Endodermal cell (in vitro differentiated cells): ENCODE data around the gene ABCG1. TPM values are rescaled to one million over a fixed set of nuclear protein-coding genes. Genes with fewer than 3 reads are reported as not detected.

ENCODE experiments used
- DNase-seq: peaks from one replicate; pipeline ENCODE4 v3.0.0-alpha.2; 2017
- H3K27ac ChIP-seq: 2 replicates; pipeline ENCODE4 v1.5.1; 2013; ENCODE audit warnings: mild to moderate bottlenecking, low read depth, low read length, moderate library complexity
- H3K27me3 ChIP-seq: 2 replicates; pipeline ENCODE4 v1.6.1; 2013; ENCODE audit warnings: mild to moderate bottlenecking, low read length, moderate library complexity; ENCODE audit not compliant: insufficient read depth, control insufficient read depth, poor library complexity, severe bottlenecking
- H3K36me3 ChIP-seq: 2 replicates; pipeline ENCODE4 v1.7.0; 2013; ENCODE audit warnings: mild to moderate bottlenecking, low read length, moderate library complexity; ENCODE audit not compliant: control insufficient read depth, insufficient read depth
- H3K4me1 ChIP-seq: one replicate; pipeline ENCODE4 v1.7.0; 2013; ENCODE audit warnings: low read length; ENCODE audit not compliant: control insufficient read depth, insufficient read depth
- H3K4me3 ChIP-seq: 2 replicates; pipeline ENCODE4 v1.5.1; 2013; ENCODE audit warnings: mild to moderate bottlenecking, low read length, moderate library complexity
- H3K9ac ChIP-seq: 2 replicates; pipeline ENCODE4 v1.6.1; 2013; ENCODE audit warnings: mild to moderate bottlenecking, low read length, moderate library complexity; ENCODE audit not compliant: poor library complexity, severe bottlenecking; ENCODE audit errors: extremely low read depth
- H3K9me3 ChIP-seq: 2 replicates; pipeline ENCODE4 v1.6.1; 2013; ENCODE audit warnings: mild to moderate bottlenecking, low read length, moderate library complexity; ENCODE audit not compliant: control insufficient read depth
- H3K27ac Mint-ChIP-seq: 2 replicates; pipeline ENCODE4 v1.8.0; 2020; ENCODE audit warnings: mixed read lengths
- H3K27me3 Mint-ChIP-seq: 2 replicates; pipeline ENCODE4 v1.8.0; 2021; ENCODE audit warnings: mild to moderate bottlenecking, mixed read lengths; ENCODE audit not compliant: insufficient read depth
- H3K36me3 Mint-ChIP-seq: 2 replicates; pipeline ENCODE4 v1.8.0; 2020; ENCODE audit warnings: low read depth, mixed read lengths
- H3K4me1 Mint-ChIP-seq: 2 replicates; pipeline ENCODE4 v1.8.0; 2020; ENCODE audit warnings: mixed read lengths
- H3K4me3 Mint-ChIP-seq: 2 replicates; pipeline ENCODE4 v1.8.0; 2020; ENCODE audit warnings: mild to moderate bottlenecking, moderate library complexity, mixed read lengths
- H3K9me3 Mint-ChIP-seq: 2 replicates; pipeline ENCODE4 v1.8.0; 2020; ENCODE audit warnings: mild to moderate bottlenecking, mixed read lengths
- WGBS, 2 experiments: methylation state at CpG; one replicate each; pipeline versions ENCODE4 v1.1.5 to v1.1.7; 2013; ENCODE audit warnings: missing lambda C conversion rate in 2 of 2, mixed read lengths in 1 of 2; ENCODE audit not compliant: insufficient coverage in 1 of 2, insufficient read length in 1 of 2; 5-methylcytosine and 5-hydroxymethylcytosine counted together
- total RNA-seq, 2 donors: library from RNA; stranded (reverse); fragmentation: NEBNext Ultra II Directional in 1 of 2; extraction: Animal tissue kit (Norgen Biotek cat#: 25700) in 1 of 2; gene quantifications; 2 replicates in 1 of 2; 3 replicates in 1 of 2; pipeline ENCODE4 v1.2.1, GENCODE V29; 2021
- TF ChIP-seq, protein P1 (sequence below): fragments of 200-600 bp; sonication (generic); conservative IDR thresholded peaks from 2 replicates; pipeline ENCODE4 v1.5.0; 2021; ENCODE audit warnings: antibody characterized with exemption, mild to moderate bottlenecking

Gene ABCG1
- total RNA-seq, 2 donors from 2014 or later = 1.6 to 5.4 TPM

DNA sequence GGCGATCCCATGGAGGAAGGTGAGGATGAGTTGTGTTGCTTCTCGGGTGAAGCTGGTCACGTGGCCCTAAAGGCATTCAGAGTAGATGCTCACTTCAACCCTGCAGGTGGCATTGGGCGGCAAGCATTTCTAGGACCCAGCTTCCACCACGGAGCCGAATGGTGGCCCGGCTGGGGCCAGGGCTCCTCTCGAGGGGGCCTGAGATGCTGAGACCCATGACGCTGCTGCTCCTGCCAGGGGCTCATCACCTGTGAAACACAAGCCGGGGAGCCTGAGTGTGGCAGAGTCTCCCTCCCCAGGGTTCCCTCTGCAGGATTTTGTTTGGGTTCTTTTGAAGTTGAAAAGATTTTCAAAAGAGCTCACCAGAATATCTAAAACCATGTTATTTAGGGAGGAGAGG is 41.2 kb downstream of the ABCG1 start:
- WGBS, 2 experiments = 90 to 100% methylated on average over 7 to 10 of the region's 10 CpGs
- H3K4me3 Mint-ChIP-seq = no peak overlapping the region
- H3K4me3 ChIP-seq = no peak overlapping the region
- H3K36me3 ChIP-seq = no peaks in the 10 kb centered on the region
- no peak for DNase-seq
- no peaks in the 10 kb centered on the region for H3K9me3 ChIP-seq
- H3K4me1 ChIP-seq = peaks cover 7% of the 10 kb centered on the region
- H3K9ac ChIP-seq = no peak overlapping the region
- no peaks in the 10 kb centered on the region for H3K36me3 Mint-ChIP-seq
- no peaks in the 10 kb centered on the region for H3K9me3 Mint-ChIP-seq
- H3K27ac ChIP-seq = no peak overlapping the region
- no peak overlapping the region for H3K27ac Mint-ChIP-seq
- H3K27me3 Mint-ChIP-seq = no peaks in the 10 kb centered on the region
- TF ChIP-seq, protein P1, sequence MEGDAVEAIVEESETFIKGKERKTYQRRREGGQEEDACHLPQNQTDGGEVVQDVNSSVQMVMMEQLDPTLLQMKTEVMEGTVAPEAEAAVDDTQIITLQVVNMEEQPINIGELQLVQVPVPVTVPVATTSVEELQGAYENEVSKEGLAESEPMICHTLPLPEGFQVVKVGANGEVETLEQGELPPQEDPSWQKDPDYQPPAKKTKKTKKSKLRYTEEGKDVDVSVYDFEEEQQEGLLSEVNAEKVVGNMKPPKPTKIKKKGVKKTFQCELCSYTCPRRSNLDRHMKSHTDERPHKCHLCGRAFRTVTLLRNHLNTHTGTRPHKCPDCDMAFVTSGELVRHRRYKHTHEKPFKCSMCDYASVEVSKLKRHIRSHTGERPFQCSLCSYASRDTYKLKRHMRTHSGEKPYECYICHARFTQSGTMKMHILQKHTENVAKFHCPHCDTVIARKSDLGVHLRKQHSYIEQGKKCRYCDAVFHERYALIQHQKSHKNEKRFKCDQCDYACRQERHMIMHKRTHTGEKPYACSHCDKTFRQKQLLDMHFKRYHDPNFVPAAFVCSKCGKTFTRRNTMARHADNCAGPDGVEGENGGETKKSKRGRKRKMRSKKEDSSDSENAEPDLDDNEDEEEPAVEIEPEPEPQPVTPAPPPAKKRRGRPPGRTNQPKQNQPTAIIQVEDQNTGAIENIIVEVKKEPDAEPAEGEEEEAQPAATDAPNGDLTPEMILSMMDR = no peak
- no peaks in the 10 kb centered on the region for H3K27me3 ChIP-seq
- peaks cover 36% of the 10 kb centered on the region for H3K4me1 Mint-ChIP-seq

DNA sequence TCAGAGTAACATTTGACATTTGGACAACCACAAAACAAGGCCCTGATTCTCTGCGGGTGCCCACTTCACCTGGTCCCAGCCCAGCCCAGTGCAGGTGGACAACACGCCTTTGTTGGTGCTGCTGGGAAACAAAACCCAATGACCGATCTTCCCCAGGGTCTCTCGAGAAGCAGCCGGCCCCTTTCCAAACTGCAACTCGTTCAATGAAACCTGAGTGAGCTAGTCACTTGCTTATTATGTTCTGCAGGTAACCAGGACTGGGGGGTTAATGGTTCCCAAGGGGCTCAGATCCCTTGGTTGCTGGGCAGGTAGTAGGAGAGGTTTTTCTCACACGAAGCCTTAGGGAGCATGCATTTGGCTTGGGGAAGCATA is 42.9 kb downstream of the ABCG1 start:
- TF ChIP-seq, protein P1 = no peak
- no peaks in the 10 kb centered on the region for H3K9me3 ChIP-seq
- no peaks in the 10 kb centered on the region for H3K27me3 ChIP-seq
- Mint-ChIP-seq H3K36me3 (no peaks in the 10 kb centered on the region), H3K4me3 (no peak overlapping the region), H3K9me3 (no peaks in the 10 kb centered on the region), H3K27me3 (no peaks in the 10 kb centered on the region), H3K4me1 (peaks cover 28% of the 10 kb centered on the region), H3K27ac (no peak overlapping the region)
- H3K9ac ChIP-seq = no peak overlapping the region
- H3K36me3 ChIP-seq = no peaks in the 10 kb centered on the region
- 82 to 90% methylated on average over 7 of the region's 7 CpGs for WGBS, 2 experiments
- DNase-seq = no peak
- H3K4me3 ChIP-seq = no peak overlapping the region
- H3K4me1 ChIP-seq = peaks cover 3% of the 10 kb centered on the region
- no peak overlapping the region for H3K27ac ChIP-seq

DNA sequence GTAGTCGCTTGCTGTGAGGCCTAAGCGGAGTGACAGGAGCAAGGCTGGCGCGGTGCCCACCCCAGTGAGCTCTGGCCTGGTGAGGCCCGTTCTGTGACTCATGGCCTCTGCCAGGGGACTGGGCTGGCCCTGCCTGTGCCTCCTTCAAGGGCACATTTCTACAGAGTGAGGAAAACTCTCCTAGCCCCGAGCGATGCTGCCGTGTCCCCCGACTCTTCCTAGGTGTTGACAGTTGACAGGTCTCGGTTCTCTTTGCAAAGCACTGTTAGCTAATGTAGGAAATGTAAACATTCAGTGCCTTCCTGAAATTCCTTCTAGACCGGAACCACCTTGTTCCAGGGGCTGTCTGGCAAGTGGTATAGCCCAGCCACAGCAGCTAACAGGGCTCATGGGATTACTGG is 43.9 kb downstream of the ABCG1 start:
- Histone ChIP-seq H3K4me3 (no peak overlapping the region), H3K4me1 (peaks cover 3% of the 10 kb centered on the region), H3K9ac (no peak overlapping the region), H3K27me3 (no peaks in the 10 kb centered on the region), H3K27ac (no peak overlapping the region), H3K9me3 (no peaks in the 10 kb centered on the region), H3K36me3 (no peaks in the 10 kb centered on the region)
- Mint-ChIP-seq H3K36me3 (no peaks in the 10 kb centered on the region), H3K4me1 (peaks cover 28% of the 10 kb centered on the region), H3K27me3 (no peaks in the 10 kb centered on the region), H3K27ac (no peak overlapping the region), H3K9me3 (no peaks in the 10 kb centered on the region), H3K4me3 (no peak overlapping the region)
- 89 to 92% methylated on average over 11 of the region's 11 CpGs for WGBS, 2 experiments
- no peak for DNase-seq
- TF ChIP-seq, protein P1 = no peak
